HFFc6 (cell line): ENCODE results near the gene GNPTAB. TPM values are rescaled to one million over a fixed set of nuclear protein-coding genes. Genes with fewer than 3 reads are reported as not detected.

ENCODE experiments used
- DNase-seq: peaks from one replicate; pipeline ENCODE4 v3.0.0-alpha.2; 2018
- H3K27ac Mint-ChIP-seq: 2 replicates; pipeline ENCODE4 v1.8.0; 2020; ENCODE audit warnings: mild to moderate bottlenecking, mixed read lengths
- H3K27me3 Mint-ChIP-seq: 2 replicates; pipeline ENCODE4 v1.8.0; 2021; ENCODE audit warnings: mild to moderate bottlenecking, moderate library complexity, mixed read lengths; ENCODE audit not compliant: insufficient read depth
- H3K36me3 Mint-ChIP-seq: 2 replicates; pipeline ENCODE4 v1.8.0; 2021; ENCODE audit warnings: low read depth, mixed read lengths
- H3K4me1 Mint-ChIP-seq: 2 replicates; pipeline ENCODE4 v1.8.0; 2020; ENCODE audit warnings: low read depth, mixed read lengths
- H3K4me3 Mint-ChIP-seq: 2 replicates; pipeline ENCODE4 v1.8.0; 2020; ENCODE audit warnings: mild to moderate bottlenecking, moderate library complexity, mixed read lengths
- H3K9me3 Mint-ChIP-seq: 2 replicates; pipeline ENCODE4 v1.8.0; 2020; ENCODE audit warnings: mild to moderate bottlenecking, mixed read lengths
- CTCF ChIP-seq: fragments of 200-600 bp; sonication (generic); IDR thresholded peaks from 2 replicates; pipeline ENCODE4 v1.5.0; 2021; ENCODE audit warnings: antibody characterized with exemption, mild to moderate bottlenecking
- total RNA-seq, 6 experiments: library from RNA; stranded (reverse); fragmentation: NEBNext Ultra II Directional; extraction: Animal tissue kit (Norgen Biotek cat#: 25700); gene quantifications; 2 replicates in 1 of 6; 3 replicates in 5 of 6; pipeline ENCODE4 v1.2.3, GENCODE V29; 2021

GNPTAB gene
- total RNA-seq, 6 experiments from 2014 or later = 37.1 to 53.6 (median 44.9) TPM

GRCh38 chr12:101809208-101809607 is 21.6 kb downstream of the GNPTAB start:
- peaks cover 5% of the 10 kb centered on the region for H3K36me3 Mint-ChIP-seq
- no peaks in the 10 kb centered on the region for H3K9me3 Mint-ChIP-seq
- peaks cover 12% of the 10 kb centered on the region; the same call in 1 of the 2 replicates for H3K4me1 Mint-ChIP-seq
- H3K27ac Mint-ChIP-seq = no peak overlapping the region
- no peak overlapping the region for H3K4me3 Mint-ChIP-seq
- no peak for DNase-seq
- no peak for TF ChIP-seq CTCF
- H3K27me3 Mint-ChIP-seq = no peaks in the 10 kb centered on the region

GRCh38 chr12:101806265-101806664 is 24.5 kb downstream of the GNPTAB start:
- Mint-ChIP-seq H3K36me3 (peaks cover 5% of the 10 kb centered on the region), H3K27ac (no peak overlapping the region), H3K4me3 (no peak overlapping the region), H3K9me3 (no peaks in the 10 kb centered on the region), H3K4me1 (peaks cover 15% of the 10 kb centered on the region; the same call in 1 of the 2 replicates), H3K27me3 (no peaks in the 10 kb centered on the region)
- no peak for TF ChIP-seq CTCF
- no peak for DNase-seq

DNA sequence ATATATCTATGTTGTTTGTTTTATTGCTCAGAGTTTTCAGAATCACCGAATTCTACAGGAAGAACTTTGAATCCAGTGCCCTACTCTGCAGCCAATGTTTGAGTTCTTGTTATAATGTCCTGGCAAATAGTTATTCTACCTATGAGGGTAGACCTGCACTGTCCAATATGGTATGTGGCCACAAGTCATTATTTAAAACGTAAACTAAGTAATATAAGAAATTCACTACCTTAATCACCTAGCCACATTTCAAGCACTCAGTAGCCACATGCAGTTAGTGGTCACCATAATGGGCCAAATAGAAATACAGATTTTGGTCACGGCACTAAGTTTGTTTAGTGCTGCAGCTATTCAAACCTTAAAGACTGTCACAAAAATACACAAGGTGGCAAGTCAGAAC is 26.4 kb downstream of the GNPTAB start:
- DNase-seq = no peak
- Mint-ChIP-seq H3K36me3 (peaks cover 5% of the 10 kb centered on the region; the same call in 1 of the 2 replicates), H3K9me3 (no peaks in the 10 kb centered on the region), H3K27ac (no peak overlapping the region), H3K4me1 (peaks cover 13% of the 10 kb centered on the region; the same call in 1 of the 2 replicates), H3K27me3 (no peaks in the 10 kb centered on the region), H3K4me3 (no peak overlapping the region)
- TF ChIP-seq CTCF = no peak

GRCh38 chr12:101803978-101804377 is 26.8 kb downstream of the GNPTAB start:
- TF ChIP-seq CTCF = no peak
- no peak overlapping the region for H3K27ac Mint-ChIP-seq
- H3K36me3 Mint-ChIP-seq = peaks cover 5% of the 10 kb centered on the region; the same call in 1 of the 2 replicates

DNA sequence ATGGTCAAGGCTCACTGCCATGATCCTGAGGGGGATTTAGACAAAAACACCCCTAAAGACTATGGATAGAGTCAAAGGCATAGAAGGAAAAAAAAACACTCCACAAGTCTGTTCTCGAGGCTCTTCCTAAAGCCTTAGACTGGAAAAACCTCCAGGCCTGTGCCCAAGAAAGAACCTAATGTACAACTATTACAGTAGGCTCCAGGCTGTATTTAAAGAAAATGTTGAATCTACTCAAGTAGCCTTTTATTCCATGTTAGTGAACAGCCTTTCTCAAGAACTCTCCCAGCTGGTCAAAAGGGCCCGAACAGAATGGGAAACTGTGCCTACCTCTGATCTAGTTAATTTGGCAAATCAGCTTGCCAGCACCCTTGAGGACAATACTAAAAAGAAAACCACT is 28.3 kb downstream of the GNPTAB start:
- Mint-ChIP-seq H3K27me3 (no peaks in the 10 kb centered on the region), H3K36me3 (no peaks in the 10 kb centered on the region), H3K9me3 (no peaks in the 10 kb centered on the region), H3K4me3 (no peak overlapping the region), H3K27ac (no peak overlapping the region), H3K4me1 (peaks cover 13% of the 10 kb centered on the region; the same call in 1 of the 2 replicates)
- no peak for DNase-seq
- TF ChIP-seq CTCF = no peak

More at GRCh38 chr12:101803978-101804377, 26.8 kb downstream of the GNPTAB start:
- no peak for DNase-seq
- H3K4me3 Mint-ChIP-seq = no peak overlapping the region
- H3K4me1 Mint-ChIP-seq = peaks cover 13% of the 10 kb centered on the region; the same call in 1 of the 2 replicates
- H3K27me3 Mint-ChIP-seq = no peaks in the 10 kb centered on the region
- no peaks in the 10 kb centered on the region for H3K9me3 Mint-ChIP-seq

DNA sequence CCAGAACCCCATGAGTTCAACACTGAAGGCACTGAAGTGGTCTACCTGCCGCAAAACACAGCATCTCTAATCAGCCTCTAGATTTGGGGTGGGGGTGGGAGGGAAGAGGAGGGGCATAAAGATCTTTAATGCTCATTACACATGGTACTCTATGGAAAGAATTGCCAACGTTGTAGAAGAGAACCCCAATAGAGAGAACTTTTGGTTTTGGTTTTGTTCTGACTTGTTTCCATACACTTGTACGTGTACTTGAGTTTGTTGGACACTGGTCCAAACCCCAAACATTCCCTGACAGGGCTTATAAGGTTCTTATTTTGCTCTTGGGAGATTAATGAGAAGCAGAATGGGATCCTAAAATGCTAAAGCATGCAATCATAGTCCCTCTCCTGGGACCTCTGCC is 31.0 kb downstream of the GNPTAB start:
- no peak for TF ChIP-seq CTCF
- Mint-ChIP-seq H3K27ac (no peak overlapping the region), H3K4me1 (peaks cover 6% of the 10 kb centered on the region; the same call in 1 of the 2 replicates), H3K36me3 (no peaks in the 10 kb centered on the region), H3K27me3 (no peaks in the 10 kb centered on the region), H3K9me3 (no peaks in the 10 kb centered on the region), H3K4me3 (no peak overlapping the region)
- no peak for DNase-seq
